WTC11 (cell line): ENCODE results near the gene THEMIS2.

Experiments used
- ATF3 ChIP-seq: sonication (generic); formaldehyde crosslinking; conservative IDR thresholded peaks from 2 replicates; pipeline ENCODE4 v1.8.1; 2022; ENCODE audit warnings: mild to moderate bottlenecking, missing genetic modification reagents
- CREB1 ChIP-seq: sonication (generic); formaldehyde crosslinking; IDR thresholded peaks from 2 replicates; pipeline ENCODE4 v1.8.0; 2023; ENCODE audit warnings: mild to moderate bottlenecking, missing genetic modification reagents
- CREM ChIP-seq: sonication (generic); formaldehyde crosslinking; IDR thresholded peaks from 2 replicates; pipeline ENCODE4 v1.8.1; 2022; ENCODE audit warnings: mild to moderate bottlenecking, missing genetic modification reagents, moderate library complexity
- FOXP1 ChIP-seq: sonication (generic); formaldehyde crosslinking; IDR thresholded peaks from 2 replicates; pipeline ENCODE4 v1.8.0; 2022; ENCODE audit warnings: missing genetic modification reagents, mild to moderate bottlenecking, moderate library complexity, borderline replicate concordance
- GABPB1 ChIP-seq: sonication (generic); formaldehyde crosslinking; IDR thresholded peaks from 2 replicates; pipeline ENCODE4 v1.8.1; 2023; ENCODE audit warnings: mild to moderate bottlenecking, missing genetic modification reagents
- JUN ChIP-seq: sonication (generic); formaldehyde crosslinking; IDR thresholded peaks from 2 replicates; pipeline ENCODE4 v1.8.0; 2023; ENCODE audit warnings: mild to moderate bottlenecking, missing genetic modification reagents
- TF ChIP-seq, protein P1 (sequence below): fragments of 200-600 bp; IDR thresholded peaks from 2 replicates; pipeline ENCODE4 v1.8.0; 2022; ENCODE audit warnings: antibody characterized with exemption

DNA sequence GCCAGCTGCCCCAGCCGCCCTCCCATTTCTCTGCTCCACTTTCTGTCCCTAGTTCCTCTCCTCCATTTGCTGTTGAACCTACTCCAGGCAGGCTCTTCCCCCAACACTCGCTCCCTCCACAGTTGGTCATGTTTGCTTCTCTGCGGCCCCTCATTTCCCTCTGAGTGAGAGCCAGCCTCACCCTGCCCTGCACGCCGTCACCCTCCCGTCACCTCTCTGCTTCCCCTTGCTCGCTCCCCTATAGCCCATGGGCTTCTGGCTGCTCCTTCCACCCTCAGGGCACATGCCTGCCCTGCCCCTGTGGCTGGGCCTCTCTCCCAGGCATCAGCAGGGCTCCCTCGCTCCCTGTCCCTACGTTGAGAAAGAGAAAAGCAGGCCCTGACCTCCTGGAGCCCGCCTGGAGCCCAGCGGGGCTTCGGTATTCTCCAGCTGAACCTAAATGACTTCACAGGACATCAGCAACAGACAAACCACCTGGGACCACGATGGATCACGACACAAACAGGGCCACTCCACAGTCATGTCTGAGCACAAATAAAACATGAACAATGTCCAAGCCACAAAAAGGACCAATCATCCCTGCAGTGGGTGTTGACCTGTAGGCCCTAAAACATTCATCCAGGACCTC, 13.3 kb upstream of the THEMIS2 start:
- TF ChIP-seq GABPB1 (CRISPR knock-in tag) (no peak), ATF3 (CRISPR knock-in tag) (no peak), JUN (CRISPR knock-in tag) (no peak), CREB1 (CRISPR knock-in tag) (no peak), CREM (no peak), FOXP1 (CRISPR knock-in tag) (no peak)
- TF ChIP-seq, protein P1, sequence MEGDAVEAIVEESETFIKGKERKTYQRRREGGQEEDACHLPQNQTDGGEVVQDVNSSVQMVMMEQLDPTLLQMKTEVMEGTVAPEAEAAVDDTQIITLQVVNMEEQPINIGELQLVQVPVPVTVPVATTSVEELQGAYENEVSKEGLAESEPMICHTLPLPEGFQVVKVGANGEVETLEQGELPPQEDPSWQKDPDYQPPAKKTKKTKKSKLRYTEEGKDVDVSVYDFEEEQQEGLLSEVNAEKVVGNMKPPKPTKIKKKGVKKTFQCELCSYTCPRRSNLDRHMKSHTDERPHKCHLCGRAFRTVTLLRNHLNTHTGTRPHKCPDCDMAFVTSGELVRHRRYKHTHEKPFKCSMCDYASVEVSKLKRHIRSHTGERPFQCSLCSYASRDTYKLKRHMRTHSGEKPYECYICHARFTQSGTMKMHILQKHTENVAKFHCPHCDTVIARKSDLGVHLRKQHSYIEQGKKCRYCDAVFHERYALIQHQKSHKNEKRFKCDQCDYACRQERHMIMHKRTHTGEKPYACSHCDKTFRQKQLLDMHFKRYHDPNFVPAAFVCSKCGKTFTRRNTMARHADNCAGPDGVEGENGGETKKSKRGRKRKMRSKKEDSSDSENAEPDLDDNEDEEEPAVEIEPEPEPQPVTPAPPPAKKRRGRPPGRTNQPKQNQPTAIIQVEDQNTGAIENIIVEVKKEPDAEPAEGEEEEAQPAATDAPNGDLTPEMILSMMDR = no peak
